K562 (cell line): ENCODE results near the gene LLCFC1. TPM values are rescaled to one million over a fixed set of nuclear protein-coding genes. Genes with fewer than 3 reads are reported as not detected.

ENCODE experiments used
- ATAC-seq: fragments of 200-7000 bp; cut with Tn5 transposase; 3 replicates; pipeline ENCODE4 v1.9.1; 2020; ENCODE audit warnings: moderate library complexity
- BruUV-seq: library from RNA; stranded (reverse); fragments of 400-500 nt; replicated peaks from 2 replicates; lab custom pipeline; 2021; lab: Mats Ljungman, UMichigan
- CTCF ChIA-PET: fragments of 300-600 bp; formaldehyde crosslinking; extraction: SDS; loops from one replicate; lab custom pipeline; 2021; ENCODE audit warnings: low intra/inter-chr PET ratio; lab: Yijun Ruan, JAX
- POLR2A ChIA-PET: fragments of 300-600, 350-650 bp; sonication (Branson Sonifier 250); formaldehyde crosslinking; extraction: SDS; loops from one replicate; lab custom pipeline; 2021; ENCODE audit warnings: antibody characterized with exemption, inconsistent platforms; lab: Yijun Ruan, JAX
- DNase-seq, 4 experiments: peaks; one replicate each; pipeline versions ENCODE4 v3.0.0 to v3.0.0-alpha.2; 2011 to 2018; ENCODE audit warnings: low spot score in 3 of 4, mixed read lengths in 3 of 4; ENCODE audit errors: extremely low read depth in 1 of 4
- FAIRE-seq: peaks from 2 replicates; lab custom pipeline; 2011; peaks lifted over from hg19 to GRCh38; lab: Jason Lieb, UNC
- H2AFZ ChIP-seq: 2 replicates; pipeline ENCODE4 v1.6.0; 2011; ENCODE audit warnings: low read depth, low read length, control low read depth, inconsistent platforms
- H3K27ac ChIP-seq: fragments of 200-600 bp; 3 replicates; pipeline ENCODE4 v1.8.0; 2011; ENCODE audit warnings: low read depth, mild to moderate bottlenecking, control low read depth, inconsistent platforms, low read length, moderate library complexity, mixed read lengths; ENCODE audit errors: extremely low read depth
- H3K27me3 ChIP-seq, 2 experiments: fragments of 300-600 bp in 1 of 2; 2 replicates in 1 of 2; 3 replicates in 1 of 2; pipeline versions ENCODE4 v1.6.0 to v1.8.0; 2011; ENCODE audit warnings: inconsistent platforms in 2 of 2, low read length in 2 of 2, mild to moderate bottlenecking in 1 of 2, mixed read lengths in 1 of 2, moderate library complexity in 1 of 2; ENCODE audit not compliant: control insufficient read depth in 2 of 2, insufficient read depth in 2 of 2
- H3K36me3 ChIP-seq: fragments of 300-600 bp; 3 replicates; pipeline ENCODE4 v1.8.0; 2011; ENCODE audit warnings: mild to moderate bottlenecking, low read length, inconsistent platforms; ENCODE audit not compliant: control insufficient read depth, insufficient read depth
- H3K4me1 ChIP-seq, 2 experiments: fragments of 200-600 bp in 1 of 2; replicated peaks in 1 of 2; 2 replicates in 1 of 2; 3 replicates in 1 of 2; pipeline versions ENCODE4 v1.5.1 to v1.8.0; 2011; ENCODE audit warnings: inconsistent platforms in 2 of 2, low read length in 2 of 2, mild to moderate bottlenecking in 1 of 2, mixed read lengths in 1 of 2, moderate library complexity in 1 of 2; ENCODE audit not compliant: control insufficient read depth in 2 of 2, insufficient read depth in 2 of 2
- H3K4me2 ChIP-seq: 2 replicates; pipeline ENCODE4 v1.6.1; 2011; ENCODE audit warnings: low read length, control low read depth, inconsistent platforms, mixed read lengths; ENCODE audit not compliant: insufficient read depth
- H3K4me3 ChIP-seq: fragments of 200-600 bp; sonication (generic), shearing (Covaris generic); 2 replicates; pipeline ENCODE4 v1.5.1; 2016; ENCODE audit warnings: control low read depth, inconsistent platforms
- H3K79me2 ChIP-seq: fragments of 200-600 bp; 3 replicates; pipeline ENCODE4 v1.8.0; 2011; ENCODE audit warnings: low read length, inconsistent platforms; ENCODE audit not compliant: control insufficient read depth, insufficient read depth
- H3K9ac ChIP-seq, 2 experiments: 2 replicates each; pipeline versions ENCODE4 v1.6.0 to v1.6.1; 2011; ENCODE audit warnings: low read depth in 2 of 2, low read length in 2 of 2, control low read depth in 1 of 2, inconsistent platforms in 1 of 2, mild to moderate bottlenecking in 1 of 2, mixed read lengths in 1 of 2; ENCODE audit not compliant: insufficient read depth in 1 of 2
- H3K9me1 ChIP-seq: one replicate; pipeline ENCODE4 v1.6.0; 2011; ENCODE audit warnings: inconsistent platforms, mild to moderate bottlenecking, low read length, moderate library complexity; ENCODE audit not compliant: control insufficient read depth, insufficient read depth
- H3K9me3 ChIP-seq: replicated peaks from 2 replicates; pipeline ENCODE4 v1.5.1; 2011; ENCODE audit warnings: low read depth, low read length, inconsistent platforms; ENCODE audit not compliant: control insufficient read depth, insufficient read depth
- H4K20me1 ChIP-seq: replicated peaks from 2 replicates; pipeline ENCODE4 v1.6.1; 2011; ENCODE audit warnings: low read length, inconsistent platforms, mixed read lengths; ENCODE audit not compliant: control insufficient read depth, insufficient read depth
- ATF1 ChIP-seq, 2 experiments: fragments of 450-650 bp in 1 of 2; IDR thresholded peaks; 2 replicates each; pipeline ENCODE4 v1.6.1; 2016; ENCODE audit warnings: missing compliant biosample characterization in 1 of 2, missing genetic modification characterization in 1 of 2
- CTBP1 ChIP-seq: fragments of 450-650 bp; IDR thresholded peaks from 2 replicates; pipeline ENCODE4 v1.6.1; 2016; ENCODE audit warnings: borderline replicate concordance
- ETV5 ChIP-seq: sonication (generic); formaldehyde crosslinking; IDR thresholded peaks from 2 replicates; pipeline ENCODE4 v1.4.0; 2020; ENCODE audit warnings: low read depth, mild to moderate bottlenecking, missing genetic modification reagents
- JUND ChIP-seq, 2 experiments: IDR thresholded peaks; 2 replicates in 1 of 2; 3 replicates in 1 of 2; pipeline ENCODE4 v1.6.1; 2011; ENCODE audit warnings: borderline replicate concordance in 2 of 2, low read depth in 2 of 2, low read length in 2 of 2, improper control_type of control experiment in 1 of 2, missing biosample characterization in 1 of 2, missing genetic modification characterization in 1 of 2, missing genetic modification reagents in 1 of 2
- NCOA4 ChIP-seq: fragments of 450-650 bp; IDR thresholded peaks from 2 replicates; pipeline ENCODE4 v1.6.1; 2018; ENCODE audit warnings: mild to moderate bottlenecking; ENCODE audit not compliant: partially characterized antibody
- NR2C1 ChIP-seq, 2 experiments: fragments of 450-650 bp; IDR thresholded peaks; 2 replicates each; pipeline ENCODE4 v1.6.1; 2017; ENCODE audit warnings: mild to moderate bottlenecking in 2 of 2, antibody characterized with exemption in 1 of 2, inconsistent platforms in 1 of 2, missing compliant biosample characterization in 1 of 2, missing genetic modification characterization in 1 of 2
- SNIP1 ChIP-seq: fragments of 450-650 bp; IDR thresholded peaks from 2 replicates; pipeline ENCODE4 v1.7.1; 2017; ENCODE audit warnings: low read depth, mild to moderate bottlenecking
- SPI1 ChIP-seq: IDR thresholded peaks from 2 replicates; pipeline ENCODE4 v1.6.1; 2011; ENCODE audit warnings: low read depth, low read length, control low read depth, borderline replicate concordance
- YY1 ChIP-seq, 3 experiments: IDR thresholded peaks; 2 replicates each; pipeline ENCODE4 v1.6.1; 2011; ENCODE audit warnings: low read length in 2 of 3, mild to moderate bottlenecking in 2 of 3, moderate library complexity in 2 of 3, borderline replicate concordance in 1 of 3, control low read depth in 1 of 3, low read depth in 1 of 3; ENCODE audit not compliant: insufficient read depth in 3 of 3, insufficient replicate concordance in 2 of 3, control insufficient read depth in 1 of 3, insufficient read length in 1 of 3; ENCODE audit errors: extremely low read depth in 1 of 3
- WGBS: fragments of 100-300 bp; shearing (Covaris generic); methylation state at CpG from one replicate; pipeline ENCODE4 v1.1.6; 2016; ENCODE audit warnings: low coverage, mixed read lengths; ENCODE audit not compliant: insufficient coverage; ENCODE audit errors: missing lambda C conversion rate; 5-methylcytosine and 5-hydroxymethylcytosine counted together
- in situ Hi-C: fragments of 300-500 bp; cut with MboI; formaldehyde crosslinking; loops from 4 replicates; pipeline ENCODE4 v1.15.0; 2018; ENCODE audit warnings: inconsistent platforms, mixed read lengths
- intact Hi-C: fragments of 100-400 bp; cut with micrococcal nuclease; formaldehyde crosslinking; loops from 2 replicates; pipeline ENCODE4 v1.14.2; 2022
- polyA plus RNA-seq, 8 experiments: library from polyadenylated mRNA; depleted of rRNA in 4 of 8; stranded (reverse) in 5 of 8; unstranded in 3 of 8; fragments of >200 nt; fragmentation: Nextera tagmentation in 2 of 8; fragmentation: Illumina TruSeq in 1 of 8; extraction: Ambion mirVana in 2 of 8; extraction: Trizol in 1 of 8; gene quantifications; 2 replicates each; pipeline versions ENCODE4 v1.2.1 to v1.2.3, GENCODE V29; 2011 to 2014; ENCODE audit warnings: inconsistent platforms in 1 of 8, missing spikeins in 1 of 8
- total RNA-seq, 7 experiments: library from RNA; depleted of rRNA in 6 of 7; stranded (reverse); fragments of >200 nt in 6 of 7; fragmentation: Illumina TruSeq in 2 of 7; extraction: Trizol in 2 of 7; gene quantifications; 2 replicates each; pipeline versions ENCODE4 v1.2.1 to v1.2.3, GENCODE V29; 2011 to 2021; ENCODE audit warnings: low replicate concordance in 1 of 7
- TF ChIP-seq, protein P1 (sequence below): sonication (generic); formaldehyde crosslinking; IDR thresholded peaks from 2 replicates; pipeline ENCODE4 v1.8.0; 2022; ENCODE audit warnings: missing genetic modification reagents, mild to moderate bottlenecking, moderate library complexity, borderline replicate concordance
- TF ChIP-seq, protein P2 (sequence below): sonication (generic); formaldehyde crosslinking; IDR thresholded peaks from 2 replicates; pipeline ENCODE4 v1.8.1; 2023; ENCODE audit warnings: mild to moderate bottlenecking, missing genetic modification reagents

LLCFC1 gene
- total and polyA plus RNA-seq, 9 of the 15 experiments (the other 6 are each of a cell fraction or from before 2014, with no cell fraction given) = not detected

DNA sequence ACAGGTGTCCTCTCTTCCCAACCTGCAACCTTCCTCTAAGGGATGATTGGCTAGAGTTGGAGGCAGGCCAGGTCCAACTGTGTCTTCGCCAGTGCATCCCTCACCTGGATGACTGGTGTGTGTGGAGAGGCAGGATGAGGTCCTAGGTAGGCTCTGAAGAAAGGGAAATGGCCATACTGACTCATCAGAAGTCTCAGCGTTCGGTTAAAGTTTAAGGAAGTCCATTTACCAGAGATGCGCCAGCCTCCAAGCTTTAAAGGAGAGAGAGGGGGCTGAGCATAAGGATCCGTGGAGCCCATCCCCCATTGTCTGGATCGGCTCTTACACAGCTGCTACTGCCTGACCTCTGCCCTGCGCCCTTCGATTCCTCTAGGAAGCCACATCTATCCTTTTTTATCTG lies 18.4 kb downstream of the LLCFC1 start:
- ChIA-PET CTCF (no interaction called here), POLR2A (no interaction called here)
- no peaks in the 10 kb centered on the region for H3K27me3 ChIP-seq
- no peak overlapping the region for H3K27ac ChIP-seq
- intact Hi-C loops (no loop called here), in situ Hi-C loops (no loop called here)
- ATAC-seq (no peak), DNase-seq (no peak), FAIRE-seq (no peak)
- H3K4me3 ChIP-seq = no peak overlapping the region
- peak overlapping the region in 1 of 2 experiments; percentile 63; a peak in 1 of 4 replicates for H3K9ac ChIP-seq
- peaks cover 25% of the 10 kb centered on the region for H3K79me2 ChIP-seq
- no TSS peak for BruUV-seq
- H3K9me1 ChIP-seq = no peaks in the 10 kb centered on the region
- TF ChIP-seq NCOA4 (no peak), NR2C1 (IDR thresholded peaks at IDR 0.05) (no peak), NR2C1 (tag; IDR thresholded peaks at IDR 0.05) (0 out of 2 replicates have a peak, but pooled peaks have one; percentile 43), SNIP1 (no peak), ETV5 (peak; percentile 28; the same call in 1 of the 2 replicates), YY1 (IDR thresholded peaks at IDR 0.05; ENCODE audit: borderline replicate concordance in 1 of 3, control insufficient read depth in 1 of 3, extremely low read depth in 1 of 3, insufficient read depth in 3 of 3, insufficient read length in 1 of 3, insufficient replicate concordance in 2 of 3, low read depth in 1 of 3, low read length in 2 of 3) (peak in 1 of 3 experiments; percentile 1), ATF1 (CRISPR knock-in tag; IDR thresholded peaks at IDR 0.05) (no peak), ATF1 (tag; IDR thresholded peaks at IDR 0.05) (0 out of 2 replicates have a peak, but pooled peaks have one; percentile 4), SPI1 (peak; percentile 77), CTBP1 (peak; percentile 33), JUND (IDR thresholded peaks at IDR 0.05; ENCODE audit: borderline replicate concordance, low read depth, low read length) (no peak), JUND (tag; IDR thresholded peaks at IDR 0.05; ENCODE audit: borderline replicate concordance, low read depth, low read length) (0 out of 3 replicates have a peak, but pooled peaks have one; percentile 25)
- TF ChIP-seq, protein P1, sequence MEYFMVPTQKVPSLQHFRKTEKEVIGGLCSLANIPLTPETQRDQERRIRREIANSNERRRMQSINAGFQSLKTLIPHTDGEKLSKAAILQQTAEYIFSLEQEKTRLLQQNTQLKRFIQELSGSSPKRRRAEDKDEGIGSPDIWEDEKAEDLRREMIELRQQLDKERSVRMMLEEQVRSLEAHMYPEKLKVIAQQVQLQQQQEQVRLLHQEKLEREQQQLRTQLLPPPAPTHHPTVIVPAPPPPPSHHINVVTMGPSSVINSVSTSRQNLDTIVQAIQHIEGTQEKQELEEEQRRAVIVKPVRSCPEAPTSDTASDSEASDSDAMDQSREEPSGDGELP (CRISPR knock-in tag) = peak; percentile 43
- TF ChIP-seq, protein P2, sequence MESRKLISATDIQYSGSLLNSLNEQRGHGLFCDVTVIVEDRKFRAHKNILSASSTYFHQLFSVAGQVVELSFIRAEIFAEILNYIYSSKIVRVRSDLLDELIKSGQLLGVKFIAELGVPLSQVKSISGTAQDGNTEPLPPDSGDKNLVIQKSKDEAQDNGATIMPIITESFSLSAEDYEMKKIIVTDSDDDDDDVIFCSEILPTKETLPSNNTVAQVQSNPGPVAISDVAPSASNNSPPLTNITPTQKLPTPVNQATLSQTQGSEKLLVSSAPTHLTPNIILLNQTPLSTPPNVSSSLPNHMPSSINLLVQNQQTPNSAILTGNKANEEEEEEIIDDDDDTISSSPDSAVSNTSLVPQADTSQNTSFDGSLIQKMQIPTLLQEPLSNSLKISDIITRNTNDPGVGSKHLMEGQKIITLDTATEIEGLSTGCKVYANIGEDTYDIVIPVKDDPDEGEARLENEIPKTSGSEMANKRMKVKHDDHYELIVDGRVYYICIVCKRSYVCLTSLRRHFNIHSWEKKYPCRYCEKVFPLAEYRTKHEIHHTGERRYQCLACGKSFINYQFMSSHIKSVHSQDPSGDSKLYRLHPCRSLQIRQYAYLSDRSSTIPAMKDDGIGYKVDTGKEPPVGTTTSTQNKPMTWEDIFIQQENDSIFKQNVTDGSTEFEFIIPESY = peak; percentile 74
- peaks cover 73% of the 10 kb centered on the region for H3K36me3 ChIP-seq
- H3K4me1 ChIP-seq = peaks cover 32 to 53% of the 10 kb centered on the region in 2 experiments
- peaks cover 15% of the 10 kb centered on the region for H4K20me1 ChIP-seq
- 43% methylated on average over 8 of the region's 8 CpGs for WGBS
- H3K9me3 ChIP-seq = no peaks in the 10 kb centered on the region
- peak overlapping the region; percentile 40; the same call in 1 of the 2 replicates for H3K4me2 ChIP-seq
- no peak overlapping the region for H2AFZ ChIP-seq
